Skeletal muscle satellite cell (primary cell): ENCODE measurements around the gene NPAS1.
A peak's percentile ranks its signal among the peaks of the same experiment; 100 is the strongest.
"Not testable (repeated sequence)": the region's sequence is repeated elsewhere in the genome, so short reads cannot be mapped to it uniquely, and the experiment has no call there.

Source experiments
- H3K27me3 ChIP-seq: 2 replicates; pipeline ENCODE4 v1.7.0; 2013; ENCODE audit warnings: low read length; ENCODE audit not compliant: control insufficient read depth, insufficient read depth
- H3K36me3 ChIP-seq: 2 replicates; pipeline ENCODE4 v1.7.0; 2013; ENCODE audit warnings: mild to moderate bottlenecking, control low read depth, low read length; ENCODE audit not compliant: insufficient read depth
- H3K4me1 ChIP-seq: 2 replicates; pipeline ENCODE4 v1.7.0; 2013; ENCODE audit warnings: low read length; ENCODE audit not compliant: control insufficient read depth, insufficient read depth
- H3K4me2 ChIP-seq: 2 replicates; pipeline ENCODE4 v1.7.0; 2013; ENCODE audit warnings: mild to moderate bottlenecking, low read length
- H3K4me3 ChIP-seq: 2 replicates; pipeline ENCODE4 v1.7.0; 2013; ENCODE audit warnings: low read length
- H3K9ac ChIP-seq: 2 replicates; pipeline ENCODE4 v1.7.0; 2013; ENCODE audit warnings: mild to moderate bottlenecking, low read depth, low read length, moderate library complexity
- H3K9me3 ChIP-seq: replicated peaks from 2 replicates; pipeline ENCODE4 v1.7.0; 2013; ENCODE audit warnings: mild to moderate bottlenecking, control low read depth, low read length

Gene NPAS1

DNA sequence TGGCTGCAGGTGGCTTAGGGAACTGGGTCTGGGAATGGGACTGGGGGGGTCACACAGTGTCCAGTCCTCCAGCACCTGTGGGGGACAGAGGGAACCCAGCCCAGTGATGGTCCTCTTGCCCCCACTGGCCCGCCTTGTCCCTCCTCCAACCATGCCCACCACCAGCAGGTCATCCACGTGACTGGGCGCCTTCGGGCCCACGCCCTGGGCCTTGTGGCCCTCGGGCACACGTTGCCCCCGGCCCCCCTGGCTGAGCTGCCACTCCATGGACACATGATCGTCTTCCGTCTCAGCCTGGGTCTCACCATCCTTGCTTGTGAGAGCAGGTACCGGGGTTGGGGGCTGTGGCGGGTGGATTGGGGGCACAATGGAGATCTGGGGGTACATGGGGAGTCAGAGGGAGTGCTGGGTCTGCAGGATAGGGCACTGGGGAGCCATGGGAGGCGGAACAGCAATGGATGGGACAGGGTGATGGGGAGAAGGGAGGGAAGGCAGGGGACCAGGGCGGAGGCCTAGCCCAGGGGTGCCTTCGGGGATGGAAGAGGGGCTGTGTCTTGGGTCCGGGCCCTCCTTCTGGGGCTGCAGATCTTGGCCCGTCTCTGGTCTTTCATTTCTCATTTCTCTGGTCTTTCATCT lies 19.7 kb downstream of the NPAS1 start:
- H3K27me3 ChIP-seq = no peaks in the 10 kb centered on the region

DNA sequence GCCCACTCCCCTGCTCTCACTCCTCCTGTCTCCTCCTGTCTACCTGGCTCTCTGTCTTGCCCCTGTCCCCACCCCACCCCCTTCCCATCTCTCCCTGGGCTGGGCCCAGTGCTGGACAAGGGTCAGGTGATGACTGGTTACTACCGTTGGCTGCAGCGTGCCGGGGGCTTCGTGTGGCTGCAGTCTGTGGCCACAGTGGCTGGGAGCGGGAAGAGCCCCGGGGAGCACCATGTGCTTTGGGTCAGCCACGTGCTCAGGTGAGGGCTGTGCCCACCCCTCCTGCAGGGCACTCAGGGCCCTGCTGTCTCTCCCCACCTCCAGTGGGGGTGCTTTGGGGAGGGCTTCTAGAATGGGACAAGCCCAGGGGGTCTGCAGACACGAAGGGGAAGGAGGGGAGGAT lies 21.2 kb downstream of the NPAS1 start:
- H3K4me1 ChIP-seq = peaks cover 10% of the 10 kb centered on the region
- H3K4me2 ChIP-seq = no peak overlapping the region
- H3K9me3 ChIP-seq = no peaks in the 10 kb centered on the region
- H3K4me3 ChIP-seq = no peak overlapping the region
- H3K36me3 ChIP-seq = no peaks in the 10 kb centered on the region
- no peak overlapping the region for H3K9ac ChIP-seq
- H3K27me3 ChIP-seq = no peaks in the 10 kb centered on the region

More for the DNA sequence above, 19.7 kb downstream of the NPAS1 start:
- Histone ChIP-seq H3K36me3 (no peaks in the 10 kb centered on the region), H3K4me1 (peaks cover 20% of the 10 kb centered on the region), H3K9me3 (no peaks in the 10 kb centered on the region), H3K4me2 (no peak overlapping the region), H3K4me3 (no peak overlapping the region), H3K9ac (no peak overlapping the region)

DNA sequence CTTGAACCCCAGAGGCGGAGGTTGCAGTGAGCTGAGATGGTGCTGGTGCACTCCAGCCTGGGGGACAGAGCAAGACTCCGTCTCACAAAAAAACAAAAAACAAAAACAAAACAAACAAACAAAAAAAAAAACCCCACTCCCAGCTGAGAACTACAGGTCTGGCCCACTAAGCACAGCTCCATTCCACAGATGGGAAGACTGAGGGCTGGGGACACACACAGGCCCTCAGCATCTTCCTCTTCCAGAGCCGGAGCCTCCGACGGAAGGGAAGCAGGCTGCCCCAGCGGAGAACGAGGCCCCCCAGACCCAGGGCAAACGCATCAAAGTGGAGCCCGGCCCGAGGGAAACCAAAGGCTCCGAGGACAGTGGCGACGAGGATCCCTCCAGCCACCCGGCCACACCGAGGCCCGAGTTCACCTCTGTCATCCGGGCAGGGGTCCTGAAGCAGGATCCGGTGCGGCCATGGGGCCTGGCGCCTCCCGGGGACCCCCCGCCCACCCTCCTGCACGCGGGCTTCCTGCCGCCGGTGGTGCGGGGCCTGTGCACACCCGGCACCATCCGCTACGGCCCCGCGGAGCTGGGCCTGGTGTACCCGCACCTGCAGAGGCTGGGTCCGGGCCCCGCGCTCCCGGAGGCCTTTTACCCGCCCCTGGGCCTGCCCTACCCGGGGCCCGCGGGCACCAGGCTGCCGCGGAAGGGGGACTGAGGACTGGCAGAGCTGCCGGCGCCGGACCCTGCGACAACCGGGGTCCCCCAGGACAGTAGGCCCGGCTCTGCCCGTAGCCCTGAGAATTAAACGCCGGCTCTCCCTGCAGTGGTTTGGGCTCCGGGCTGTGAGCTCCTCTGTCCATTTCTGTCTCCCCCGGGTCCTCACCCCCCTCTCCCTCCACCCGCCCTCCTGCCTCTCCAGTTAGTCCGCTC lies 25.6 kb downstream of the NPAS1 start:
- Histone ChIP-seq H3K4me3 (no peak overlapping the region), H3K9ac (no peak overlapping the region), H3K4me2 (no peak overlapping the region), H3K36me3 (no peaks in the 10 kb centered on the region), H3K27me3 (no peaks in the 10 kb centered on the region), H3K9me3 (no peaks in the 10 kb centered on the region), H3K4me1 (peaks cover 10% of the 10 kb centered on the region)

DNA sequence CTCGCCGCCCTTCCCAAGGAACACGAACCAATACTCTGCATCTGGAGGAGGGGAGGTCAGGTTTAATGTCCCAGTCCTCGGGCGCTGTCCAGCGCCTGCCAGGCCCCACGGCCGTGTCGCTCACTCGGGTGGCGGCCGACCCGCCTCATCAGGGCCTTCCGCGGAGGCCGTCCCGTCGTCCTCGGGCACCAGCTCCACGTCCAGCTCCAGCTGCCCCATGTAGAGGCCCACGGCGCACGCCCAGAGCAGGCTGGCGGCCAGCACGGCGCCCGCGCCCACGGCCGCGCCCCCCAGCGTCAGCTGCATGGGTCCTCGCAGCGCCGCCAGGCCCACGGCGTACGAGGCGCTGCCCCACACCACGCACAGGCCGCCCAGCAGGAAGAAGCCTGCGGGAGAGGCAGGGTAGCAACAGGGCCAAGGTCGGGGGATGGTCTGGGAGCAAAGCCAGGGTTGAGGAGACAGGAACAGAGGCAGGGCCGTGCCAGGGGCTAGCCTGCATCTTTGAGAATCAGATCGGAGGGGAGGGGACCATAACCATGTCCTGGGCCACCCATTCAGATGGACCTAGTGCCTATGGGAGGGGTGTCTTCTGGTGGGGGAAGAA lies 26.3 kb downstream of the NPAS1 start:
- Histone ChIP-seq H3K4me3 (no peak overlapping the region), H3K4me1 (peaks cover 10% of the 10 kb centered on the region), H3K4me2 (no peak overlapping the region), H3K36me3 (no peaks in the 10 kb centered on the region), H3K9me3 (no peaks in the 10 kb centered on the region), H3K9ac (no peak overlapping the region), H3K27me3 (no peaks in the 10 kb centered on the region)

DNA sequence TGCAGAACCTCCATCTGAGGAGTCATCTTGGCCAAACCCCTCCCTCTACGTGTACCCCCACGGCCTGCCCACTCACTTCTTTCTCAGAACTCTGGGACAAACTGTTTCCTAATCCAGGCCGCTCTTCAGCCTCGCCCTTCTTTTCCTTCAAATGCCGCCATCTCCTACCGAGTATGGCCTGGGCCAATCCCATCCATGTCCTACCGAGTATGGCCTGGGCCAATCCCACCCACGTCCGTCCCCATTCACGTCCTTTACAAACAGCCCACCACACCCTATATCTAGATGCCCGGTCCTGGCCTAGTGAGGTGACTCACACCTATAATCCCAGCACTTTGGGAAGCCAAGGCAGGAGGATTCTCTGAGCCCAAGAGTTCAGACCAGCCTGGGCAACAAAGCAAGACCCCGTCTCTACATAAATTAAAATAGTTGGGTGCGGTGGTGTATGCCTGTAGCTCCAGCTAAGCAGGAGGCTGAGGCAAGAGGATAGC lies 27.7 kb downstream of the NPAS1 start:
- H3K9ac ChIP-seq = no peak overlapping the region
- peak overlapping the region; percentile 87 for H3K4me2 ChIP-seq
- peak overlapping the region; percentile 75 for H3K4me3 ChIP-seq
- H3K36me3 ChIP-seq = no peaks in the 10 kb centered on the region
- peaks cover 10% of the 10 kb centered on the region for H3K4me1 ChIP-seq
- H3K9me3 ChIP-seq = no peaks in the 10 kb centered on the region
- no peaks in the 10 kb centered on the region for H3K27me3 ChIP-seq

DNA sequence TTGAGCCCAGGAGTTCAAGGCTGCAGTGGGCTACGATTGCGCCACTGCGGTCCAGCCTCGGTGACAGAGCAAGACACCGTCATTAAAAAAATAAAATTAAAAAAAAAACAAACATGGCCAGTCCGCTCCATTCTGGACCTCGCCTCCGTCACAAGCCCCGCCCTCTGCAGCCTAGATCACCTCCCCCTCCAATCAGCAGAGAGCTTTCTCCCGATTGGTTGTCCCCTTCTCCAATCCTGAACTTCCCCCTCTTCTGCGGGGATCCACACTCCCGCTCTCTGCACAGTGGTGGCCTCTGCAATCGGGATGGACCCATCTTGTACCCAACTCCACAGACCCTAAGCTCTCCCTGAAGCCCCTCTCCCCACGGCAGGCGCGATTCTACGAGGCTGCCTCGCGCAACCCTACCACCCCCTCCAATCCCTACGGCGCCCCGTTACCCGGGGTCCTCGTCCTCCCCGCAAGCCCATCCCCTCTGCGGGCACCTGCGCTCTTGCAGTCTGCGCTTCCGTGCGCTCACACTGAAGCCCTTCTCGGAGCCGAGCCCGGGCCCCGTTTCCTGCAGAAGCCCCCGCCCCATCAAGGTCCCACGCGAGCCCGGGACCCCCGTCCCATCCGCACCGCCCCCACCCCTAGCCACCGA lies 28.2 kb downstream of the NPAS1 start:
- no peaks in the 10 kb centered on the region for H3K36me3 ChIP-seq
- H3K9ac ChIP-seq = peak overlapping the region; percentile 56
- H3K4me1 ChIP-seq = peaks cover 10% of the 10 kb centered on the region
- no peaks in the 10 kb centered on the region for H3K9me3 ChIP-seq
- H3K27me3 ChIP-seq = no peaks in the 10 kb centered on the region
- H3K4me2 ChIP-seq = peak overlapping the region; percentile 87
- H3K4me3 ChIP-seq = peak overlapping the region; percentile 75

DNA sequence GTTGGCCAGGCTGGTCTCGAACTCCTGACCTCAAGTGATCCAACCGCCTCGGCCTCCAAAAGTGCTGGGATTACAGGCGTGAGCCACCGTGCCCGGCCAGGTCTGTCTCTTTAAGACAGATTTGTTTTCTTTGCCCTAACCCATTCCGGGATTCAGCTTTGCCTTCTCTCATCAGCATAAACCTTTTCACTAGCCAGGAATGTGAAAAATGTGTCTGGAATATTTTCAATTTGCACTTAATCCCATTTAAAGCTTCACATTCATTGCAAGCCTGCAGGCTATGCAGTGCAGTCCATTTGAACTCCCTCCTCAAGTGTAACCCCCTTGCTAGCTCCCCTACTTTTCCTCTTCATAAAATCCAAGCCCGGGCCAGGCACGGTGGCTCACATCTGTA lies 29.7 kb downstream of the NPAS1 start:
- Histone ChIP-seq H3K9me3 (no peaks in the 10 kb centered on the region), H3K4me2 (peak overlapping the region; percentile 12), H3K4me1 (peaks cover 10% of the 10 kb centered on the region), H3K27me3 (no peaks in the 10 kb centered on the region), H3K4me3 (no peak overlapping the region), H3K9ac (no peak overlapping the region), H3K36me3 (no peaks in the 10 kb centered on the region)

DNA sequence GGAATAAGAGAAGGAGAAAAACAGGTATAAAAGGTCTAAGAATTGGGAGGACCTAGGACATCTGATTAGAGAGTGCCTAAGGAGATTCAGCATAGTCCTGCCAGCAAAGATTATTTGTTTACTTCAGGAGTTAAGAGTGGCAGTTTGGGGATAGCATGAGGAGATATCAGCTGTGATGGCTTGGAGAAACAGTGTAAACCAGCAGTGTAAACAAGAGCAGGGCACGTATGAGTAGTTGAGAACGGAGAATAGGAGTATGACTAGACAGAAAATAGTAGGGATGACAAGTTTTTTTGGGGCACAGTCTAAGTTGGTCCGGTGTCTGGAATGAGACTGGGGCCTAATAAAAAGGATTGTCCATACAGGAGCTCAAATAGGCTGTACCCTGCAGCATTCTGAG lies 30.9 kb downstream of the NPAS1 start:
- not testable (repeated sequence) for H3K4me3 ChIP-seq, H3K4me1 ChIP-seq, H3K9ac ChIP-seq, H3K36me3 ChIP-seq, H3K4me2 ChIP-seq, H3K9me3 ChIP-seq, H3K27me3 ChIP-seq

DNA sequence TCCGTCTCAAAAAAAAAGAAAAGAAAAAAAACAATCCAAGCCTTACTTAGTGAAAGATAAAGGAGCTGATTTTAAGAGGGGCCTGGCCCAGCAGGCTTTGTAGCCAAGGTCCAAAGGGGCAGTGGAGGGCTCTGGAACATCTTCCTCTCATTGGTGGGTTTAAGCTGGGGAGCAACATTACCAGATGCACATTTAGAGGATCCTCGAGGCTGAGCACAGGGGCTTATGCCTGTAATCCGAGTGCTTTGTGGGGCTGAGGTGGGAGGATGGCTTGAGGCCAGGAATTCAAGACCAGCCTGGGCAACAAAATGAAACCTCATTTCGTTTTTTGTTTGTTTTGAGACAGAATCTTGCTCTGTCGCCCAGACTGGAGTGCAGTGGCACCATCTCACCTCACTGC lies 36.8 kb downstream of the NPAS1 start:
- no peaks in the 10 kb centered on the region for H3K27me3 ChIP-seq
- no peaks in the 10 kb centered on the region for H3K36me3 ChIP-seq
- H3K9ac ChIP-seq = no peak overlapping the region
- H3K4me2 ChIP-seq = no peak overlapping the region
- no peak overlapping the region for H3K4me3 ChIP-seq
- H3K4me1 ChIP-seq = no peaks in the 10 kb centered on the region
- H3K9me3 ChIP-seq = no peaks in the 10 kb centered on the region

DNA sequence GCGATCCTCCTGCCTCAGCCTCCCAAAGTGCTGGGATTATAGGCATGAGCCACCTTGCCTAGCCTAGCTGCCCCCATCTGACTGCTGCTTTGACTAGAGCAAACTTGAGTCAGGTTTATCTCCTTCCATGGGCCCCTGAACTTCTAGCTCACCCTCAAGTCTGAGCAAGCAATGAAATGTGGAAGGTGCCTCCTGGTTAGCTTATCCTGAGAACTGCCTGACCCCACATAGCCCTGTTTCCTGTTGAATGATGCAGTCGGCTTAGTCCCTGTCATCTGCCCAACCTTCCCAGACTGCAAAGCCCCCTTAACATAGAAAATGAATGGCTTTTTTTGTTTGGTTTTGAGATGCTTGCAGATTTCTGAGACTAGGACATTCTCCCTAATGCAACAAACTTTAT lies 37.7 kb downstream of the NPAS1 start:
- Histone ChIP-seq H3K4me2 (no peak overlapping the region), H3K36me3 (no peaks in the 10 kb centered on the region), H3K4me3 (no peak overlapping the region), H3K27me3 (no peaks in the 10 kb centered on the region), H3K9ac (no peak overlapping the region), H3K9me3 (no peaks in the 10 kb centered on the region), H3K4me1 (no peaks in the 10 kb centered on the region)

DNA sequence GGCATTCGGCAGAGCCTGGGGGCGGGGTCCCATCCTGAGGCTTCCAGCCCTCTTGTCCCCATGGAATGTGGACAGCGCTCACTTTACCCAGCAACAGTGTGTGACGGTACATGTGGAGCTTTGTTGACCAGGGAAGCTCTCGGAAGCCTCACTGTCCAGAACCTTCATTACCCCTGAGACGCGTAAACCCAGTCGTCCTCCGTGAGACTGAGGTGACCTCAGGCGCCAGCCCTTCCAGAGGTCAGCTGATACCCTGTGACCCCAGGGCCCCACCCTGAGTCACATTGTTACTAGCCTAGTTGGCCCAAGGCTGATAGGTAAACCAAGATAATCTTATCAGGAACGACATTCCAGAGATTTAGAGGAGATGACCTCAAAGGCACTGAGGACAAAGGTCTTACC lies 39.0 kb downstream of the NPAS1 start:
- Histone ChIP-seq H3K9ac (no peak overlapping the region), H3K4me3 (no peak overlapping the region), H3K36me3 (no peaks in the 10 kb centered on the region), H3K4me2 (no peak overlapping the region), H3K4me1 (no peaks in the 10 kb centered on the region), H3K27me3 (no peaks in the 10 kb centered on the region), H3K9me3 (no peaks in the 10 kb centered on the region)
